ENCODE results near the gene CPVL. TPM values are rescaled to one million over a fixed set of nuclear protein-coding genes. Genes with fewer than 3 reads are reported as not detected.

CPVL gene
- total RNA-seq, 3 donors from 2014 or later: 11.4 to 44.2 (median 13.4) TPM

- H3K27me3 ChIP-seq: peaks cover 0 to 3% of the 10 kb centered on the region in 2 donors
- intact Hi-C loops (cut with DNase I; ENCODE audit: low total_unique reads): no loop called here
- H3K4me1 ChIP-seq: no peaks in the 10 kb centered on the region
- no peaks in the 10 kb centered on the region for H3K36me3 ChIP-seq
- no peak for DNase-seq (ENCODE audit: low spot score in 2 of 2)
- no peaks in the 10 kb centered on the region for H3K9me3 ChIP-seq
- H3K4me3 ChIP-seq: no peak overlapping the region
- no peak overlapping the region for H3K27ac ChIP-seq
- TF ChIP-seq POLR2A (IDR thresholded peaks at IDR 0.05): no peak
- no peak for TF ChIP-seq CTCF (IDR thresholded peaks at IDR 0.05)
- no peak for TF ChIP-seq POLR2AphosphoS5 (IDR thresholded peaks at IDR 0.05)
These were observed 38.3 kb upstream of the CPVL start for GRCh38 chr7:29184599-29184998.

GRCh38 chr7:29179115-29179514 lies 32.8 kb upstream of the CPVL start:
- no peak for DNase-seq (ENCODE audit: low spot score in 2 of 2)
- intact Hi-C loops (cut with DNase I; ENCODE audit: low total_unique reads): no loop called here
- H3K36me3 ChIP-seq: no peaks in the 10 kb centered on the region
- H3K27ac ChIP-seq: no peak overlapping the region
- H3K9me3 ChIP-seq: no peaks in the 10 kb centered on the region
- no peaks in the 10 kb centered on the region for H3K4me1 ChIP-seq
- no peak for TF ChIP-seq POLR2AphosphoS5 (IDR thresholded peaks at IDR 0.05)
- no peak for TF ChIP-seq POLR2A (IDR thresholded peaks at IDR 0.05)
- no peak for TF ChIP-seq CTCF (IDR thresholded peaks at IDR 0.05)
- H3K4me3 ChIP-seq: no peak overlapping the region
- H3K27me3 ChIP-seq: no peaks in the 10 kb centered on the region

GRCh38 chr7:29177963-29178600 lies 31.7 kb upstream of the CPVL start:
- no peak for DNase-seq (ENCODE audit: low spot score in 2 of 2)
- peak overlapping the region in 1 of 2 donors; percentile 28 for H3K27ac ChIP-seq
- TF ChIP-seq CTCF (IDR thresholded peaks at IDR 0.05) (no peak), POLR2A (IDR thresholded peaks at IDR 0.05) (no peak), POLR2AphosphoS5 (IDR thresholded peaks at IDR 0.05) (peak in 1 of 3 donors; percentile 37)
- H3K9me3 ChIP-seq: no peaks in the 10 kb centered on the region
- no peaks in the 10 kb centered on the region for H3K27me3 ChIP-seq
- no peaks in the 10 kb centered on the region for H3K4me1 ChIP-seq
- H3K36me3 ChIP-seq: no peaks in the 10 kb centered on the region
- intact Hi-C loops (cut with DNase I; ENCODE audit: low total_unique reads): no loop called here
- no peak overlapping the region for H3K4me3 ChIP-seq

GRCh38 chr7:29173458-29173857 lies 27.1 kb upstream of the CPVL start:
- no peak overlapping the region for H3K27ac ChIP-seq
- H3K4me1 ChIP-seq: no peaks in the 10 kb centered on the region
- no peak for DNase-seq (ENCODE audit: low spot score in 2 of 2)
- no peaks in the 10 kb centered on the region for H3K36me3 ChIP-seq
- no peak overlapping the region for H3K4me3 ChIP-seq
- H3K27me3 ChIP-seq: no peaks in the 10 kb centered on the region
- intact Hi-C loops (cut with DNase I; ENCODE audit: low total_unique reads): no loop called here
- H3K9me3 ChIP-seq: no peaks in the 10 kb centered on the region
- no peak for TF ChIP-seq CTCF (IDR thresholded peaks at IDR 0.05)
- TF ChIP-seq POLR2AphosphoS5 (IDR thresholded peaks at IDR 0.05): no peak
- TF ChIP-seq POLR2A (IDR thresholded peaks at IDR 0.05): no peak

GRCh38 chr7:29170781-29171180 lies 24.4 kb upstream of the CPVL start:
- peaks cover 0 to 7% of the 10 kb centered on the region in 2 donors for H3K9me3 ChIP-seq
- no peaks in the 10 kb centered on the region for H3K27me3 ChIP-seq
- no peaks in the 10 kb centered on the region for H3K4me1 ChIP-seq
- no peak overlapping the region for H3K4me3 ChIP-seq
- intact Hi-C loops (cut with DNase I; ENCODE audit: low total_unique reads): no loop called here
- no peaks in the 10 kb centered on the region for H3K36me3 ChIP-seq
- no peak for DNase-seq (ENCODE audit: low spot score in 2 of 2)
- no peak overlapping the region for H3K27ac ChIP-seq
- no peak for TF ChIP-seq POLR2AphosphoS5 (IDR thresholded peaks at IDR 0.05)
- TF ChIP-seq POLR2A (IDR thresholded peaks at IDR 0.05): no peak
- TF ChIP-seq CTCF (IDR thresholded peaks at IDR 0.05): no peak

Measured in breast epithelium (tissue), 4 donors.